GM21390 (cell line): ENCODE measurements around the gene DYSF.

Experiments used
- ATAC-seq: cut with Tn5 transposase; IDR thresholded peaks from one replicate; pipeline ENCODE4 v1.9.1; 2021; ENCODE audit not compliant: unreplicated experiment

DYSF gene

GRCh38 chr2:71700041-71700657 is 246.8 kb downstream of the DYSF start:
- ATAC-seq: no peak

- no peak for ATAC-seq
Measured at GRCh38 chr2:71700658-71701397, 247.5 kb downstream of the DYSF start.

- no peak for ATAC-seq
Measured at GRCh38 chr2:71702071-71702970, 249.0 kb downstream of the DYSF start.

GRCh38 chr2:71702971-71703898 is 249.9 kb downstream of the DYSF start:
- ATAC-seq: no peak

GRCh38 chr2:71704131-71704561 is 250.8 kb downstream of the DYSF start:
- ATAC-seq: no peak

GRCh38 chr2:71704688-71705087 is 251.3 kb downstream of the DYSF start:
- no peak for ATAC-seq

GRCh38 chr2:71705171-71705960 is 252.0 kb downstream of the DYSF start:
- ATAC-seq: no peak

- ATAC-seq: no peak
Measured at GRCh38 chr2:71706121-71706520, 252.8 kb downstream of the DYSF start.

- ATAC-seq: no peak
Measured at GRCh38 chr2:71706836-71707235, 253.5 kb downstream of the DYSF start.

- ATAC-seq: no peak
Measured at GRCh38 chr2:71710367-71711132, 257.2 kb downstream of the DYSF start.

GRCh38 chr2:71711133-71711855 is 257.9 kb downstream of the DYSF start:
- ATAC-seq: no peak

- ATAC-seq: no peak
Measured at GRCh38 chr2:71712158-71712818, 258.9 kb downstream of the DYSF start.

- ATAC-seq: no peak
Measured at GRCh38 chr2:71713581-71714580, 260.5 kb downstream of the DYSF start.

- no peak for ATAC-seq
Measured at GRCh38 chr2:71714601-71715240, 261.4 kb downstream of the DYSF start.

GRCh38 chr2:71715241-71715750 is 261.9 kb downstream of the DYSF start:
- no peak for ATAC-seq
